PC-9 (cell line): Measurements from ENCODE around the gene RSL1D1. TPM values are rescaled to one million over a fixed set of nuclear protein-coding genes. Genes with fewer than 3 reads are reported as not detected.

ENCODE experiments used
- BruUV-seq: library from RNA; stranded (reverse); fragments of 400-500 nt; replicated peaks from 2 replicates; lab custom pipeline; 2021; lab: Mats Ljungman, UMichigan
- CTCF ChIA-PET: fragments of 300-600 bp; sonication (Branson Sonifier 250); formaldehyde crosslinking; loops from one replicate; lab custom pipeline; 2022; ENCODE audit warnings: antibody characterized with exemption; lab: Charles Lee
- POLR2A ChIA-PET: fragments of 300-600 bp; sonication (Branson Sonifier 250); formaldehyde crosslinking; loops from one replicate; lab custom pipeline; 2022; ENCODE audit warnings: antibody characterized with exemption; ENCODE audit not compliant: unreplicated experiment; lab: Charles Lee
- DNase-seq, 2 experiments: peaks; one replicate each; pipeline versions ENCODE4 v3.0.0 to v3.0.0-alpha.2; 2015 to 2022; ENCODE audit warnings: mixed read lengths in 1 of 2
- H2AFZ ChIP-seq: fragments of 200-600 bp; sonication (generic); 2 replicates; pipeline ENCODE4 v1.8.1; 2017; ENCODE audit warnings: antibody characterized with exemption
- H3F3A ChIP-seq: fragments of 200-600 bp; sonication (generic); 2 replicates; pipeline ENCODE4 v1.8.1; 2017; ENCODE audit warnings: antibody characterized with exemption, mild to moderate bottlenecking, low read depth; ENCODE audit not compliant: insufficient read depth
- H3K27ac ChIP-seq: fragments of 200-600 bp; sonication (generic); 2 replicates; pipeline ENCODE4 v1.6.1; 2016; ENCODE audit warnings: mixed run types
- H3K27me3 ChIP-seq: fragments of 200-600 bp; sonication (generic); 2 replicates; pipeline ENCODE4 v1.6.1; 2016; ENCODE audit warnings: low read depth, mixed run types; ENCODE audit not compliant: insufficient read depth
- H3K36me3 ChIP-seq: fragments of 200-600 bp; sonication (generic); 2 replicates; pipeline ENCODE4 v1.6.1; 2016; ENCODE audit warnings: low read depth, mixed run types
- H3K4me1 ChIP-seq: fragments of 200-600 bp; sonication (generic); replicated peaks from 2 replicates; pipeline ENCODE4 v1.6.1; 2016; ENCODE audit warnings: mixed run types; ENCODE audit not compliant: insufficient read depth
- H3K4me2 ChIP-seq: fragments of 200-600 bp; sonication (generic); 2 replicates; pipeline ENCODE4 v1.6.1; 2017; ENCODE audit warnings: mixed run types
- H3K4me3 ChIP-seq: fragments of 200-600 bp; sonication (generic); 2 replicates; pipeline ENCODE4 v1.6.1; 2016; ENCODE audit warnings: mixed run types
- H3K79me2 ChIP-seq: fragments of 200-600 bp; sonication (generic); 2 replicates; pipeline ENCODE4 v1.6.1; 2017; ENCODE audit warnings: low read depth, mixed run types
- H3K9me2 ChIP-seq: fragments of 200-600 bp; sonication (generic); 2 replicates; pipeline ENCODE4 v1.8.1; 2017; ENCODE audit warnings: mild to moderate bottlenecking; ENCODE audit not compliant: insufficient read depth
- H3K9me3 ChIP-seq: fragments of 200-600 bp; sonication (generic); 2 replicates; pipeline ENCODE4 v1.8.1; 2016; ENCODE audit warnings: low read depth; ENCODE audit not compliant: insufficient read depth
- H4K20me1 ChIP-seq: fragments of 200-600 bp; sonication (generic); 2 replicates; pipeline ENCODE4 v1.8.1; 2017; ENCODE audit not compliant: insufficient read depth
- EZH2 ChIP-seq: fragments of 200-600 bp; sonication (generic); IDR thresholded peaks from 2 replicates; pipeline ENCODE4 v1.8.0; 2017; ENCODE audit warnings: antibody characterized with exemption, low read depth
- intact Hi-C: fragments of 100-400 bp; cut with micrococcal nuclease; formaldehyde crosslinking; loops from one replicate; pipeline ENCODE4 v1.10.0; 2022; ENCODE audit not compliant: unreplicated experiment
- total RNA-seq: library from RNA; stranded (reverse); gene quantifications from 2 replicates; pipeline ENCODE4 v1.2.3, GENCODE V29; 2021
- TF ChIP-seq, protein P1 (sequence below): fragments of 200-600 bp; sonication (generic); conservative IDR thresholded peaks from 2 replicates; pipeline ENCODE4 v1.6.1; 2017; ENCODE audit warnings: mixed run types, antibody characterized with exemption, mild to moderate bottlenecking, moderate library complexity

RSL1D1 gene
- total RNA-seq, 1 experiment from 2014 or later, result 226 TPM

GRCh38 chr16:11868412-11868980, 17.2 kb upstream of the RSL1D1 start:
- H3K9me2 ChIP-seq, result no peaks in the 10 kb centered on the region
- H3K4me1 ChIP-seq, result peaks cover 30% of the 10 kb centered on the region
- TF ChIP-seq EZH2, result no peak
- TF ChIP-seq, protein P1, sequence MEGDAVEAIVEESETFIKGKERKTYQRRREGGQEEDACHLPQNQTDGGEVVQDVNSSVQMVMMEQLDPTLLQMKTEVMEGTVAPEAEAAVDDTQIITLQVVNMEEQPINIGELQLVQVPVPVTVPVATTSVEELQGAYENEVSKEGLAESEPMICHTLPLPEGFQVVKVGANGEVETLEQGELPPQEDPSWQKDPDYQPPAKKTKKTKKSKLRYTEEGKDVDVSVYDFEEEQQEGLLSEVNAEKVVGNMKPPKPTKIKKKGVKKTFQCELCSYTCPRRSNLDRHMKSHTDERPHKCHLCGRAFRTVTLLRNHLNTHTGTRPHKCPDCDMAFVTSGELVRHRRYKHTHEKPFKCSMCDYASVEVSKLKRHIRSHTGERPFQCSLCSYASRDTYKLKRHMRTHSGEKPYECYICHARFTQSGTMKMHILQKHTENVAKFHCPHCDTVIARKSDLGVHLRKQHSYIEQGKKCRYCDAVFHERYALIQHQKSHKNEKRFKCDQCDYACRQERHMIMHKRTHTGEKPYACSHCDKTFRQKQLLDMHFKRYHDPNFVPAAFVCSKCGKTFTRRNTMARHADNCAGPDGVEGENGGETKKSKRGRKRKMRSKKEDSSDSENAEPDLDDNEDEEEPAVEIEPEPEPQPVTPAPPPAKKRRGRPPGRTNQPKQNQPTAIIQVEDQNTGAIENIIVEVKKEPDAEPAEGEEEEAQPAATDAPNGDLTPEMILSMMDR, result no peak
- H3K27ac ChIP-seq, result no peak overlapping the region
- no peaks in the 10 kb centered on the region for H3K9me3 ChIP-seq
- peaks cover 77% of the 10 kb centered on the region for H3F3A ChIP-seq
- no peak overlapping the region for H3K4me2 ChIP-seq
- CTCF ChIA-PET, result no interaction called here
- H3K4me3 ChIP-seq, result no peak overlapping the region
- intact Hi-C loops, result no loop called here
- no peaks in the 10 kb centered on the region for H3K27me3 ChIP-seq
- POLR2A ChIA-PET, result no interaction called here
- no peak overlapping the region for H2AFZ ChIP-seq
- peaks cover 20% of the 10 kb centered on the region for H3K36me3 ChIP-seq
- DNase-seq, result no peak
- H3K79me2 ChIP-seq, result peaks cover 27% of the 10 kb centered on the region
- H4K20me1 ChIP-seq, result peaks cover 52% of the 10 kb centered on the region
- no TSS peak for BruUV-seq

GRCh38 chr16:11862489-11862888, 11.1 kb upstream of the RSL1D1 start:
- no peak overlapping the region for H2AFZ ChIP-seq
- no peak for DNase-seq
- H3F3A ChIP-seq, result peaks cover 32% of the 10 kb centered on the region; the same call in 1 of the 2 replicates
- no TSS peak for BruUV-seq
- H3K4me1 ChIP-seq, result peaks cover 9% of the 10 kb centered on the region
- CTCF ChIA-PET, result no interaction called here
- H3K4me2 ChIP-seq, result no peak overlapping the region
- H3K79me2 ChIP-seq, result peaks cover 55% of the 10 kb centered on the region
- H3K9me2 ChIP-seq, result no peaks in the 10 kb centered on the region
- H3K4me3 ChIP-seq, result no peak overlapping the region
- intact Hi-C loops, result no loop called here
- peaks cover 7% of the 10 kb centered on the region for H4K20me1 ChIP-seq
- H3K27me3 ChIP-seq, result no peaks in the 10 kb centered on the region
- no peak for TF ChIP-seq EZH2
- TF ChIP-seq, protein P1, result no peak
- H3K36me3 ChIP-seq, result no peaks in the 10 kb centered on the region
- POLR2A ChIA-PET, result no interaction called here
- no peaks in the 10 kb centered on the region for H3K9me3 ChIP-seq
- no peak overlapping the region for H3K27ac ChIP-seq

- no TSS peak for BruUV-seq
- ChIA-PET POLR2A (interaction anchor here (0.6 kb wide), 1 partner anchor 16 kb away, joined by 10 read pairs; no protein-coding TSS in a partner anchor), CTCF (no interaction called here)
- Histone ChIP-seq H2AFZ (no peak overlapping the region), H3K27ac (no peak overlapping the region), H3K4me2 (no peak overlapping the region), H3K9me2 (no peaks in the 10 kb centered on the region), H3K4me3 (no peak overlapping the region), H3K27me3 (no peaks in the 10 kb centered on the region), H3K4me1 (peaks cover 8% of the 10 kb centered on the region; the same call in 1 of the 2 replicates), H3F3A (peaks cover 10% of the 10 kb centered on the region; the same call in 1 of the 2 replicates), H4K20me1 (peaks cover 12% of the 10 kb centered on the region), H3K79me2 (peaks cover 76% of the 10 kb centered on the region), H3K36me3 (0 out of 2 replicates have a peak, but pooled peaks cover 5% of the 10 kb centered on the region), H3K9me3 (no peaks in the 10 kb centered on the region)
- intact Hi-C loops, result no loop called here
- TF ChIP-seq EZH2, result no peak
- TF ChIP-seq, protein P1, result no peak
- no peak for DNase-seq
Measured at GRCh38 chr16:11857161-11857560, 5.8 kb upstream of the RSL1D1 start.
